SK-N-SH treated with all-trans-retinoic acid at 6 μM for 48 hours (cell line): ENCODE results near the gene ZNF212.
A peak's percentile ranks its signal among the peaks of the same experiment; 100 is the strongest.

Experiments used
- ATAC-seq: fragments of 200-7000 bp; cut with Tn5 transposase; 3 replicates; pipeline ENCODE4 v1.9.1; 2020; ENCODE audit warnings: mild to moderate bottlenecking, moderate library complexity
- BACH2 ChIP-seq: fragments of 250-450 bp; sonication (Bioruptor Pico); IDR thresholded peaks from 2 replicates; pipeline ENCODE4 v1.9.0; 2021; ENCODE audit warnings: mild to moderate bottlenecking, borderline replicate concordance
- GLIS3 ChIP-seq: fragments of 250-450 bp; sonication (Bioruptor Pico); IDR thresholded peaks from 2 replicates; pipeline ENCODE4 v1.5.0; 2020; ENCODE audit warnings: mild to moderate bottlenecking, moderate library complexity
- POU6F1 ChIP-seq: fragments of 250-450 bp; sonication (Bioruptor Pico); IDR thresholded peaks from 2 replicates; pipeline ENCODE4 v1.8.0; 2021; ENCODE audit warnings: low read depth, mild to moderate bottlenecking, moderate library complexity, borderline replicate concordance
- PPARA ChIP-seq: fragments of 250-450 bp; sonication (Bioruptor Pico); IDR thresholded peaks from 2 replicates; pipeline ENCODE4 v1.5.0; 2020; ENCODE audit warnings: mild to moderate bottlenecking, borderline replicate concordance
- RARB ChIP-seq: fragments of 250-450 bp; sonication (Bioruptor Pico); IDR thresholded peaks from 2 replicates; pipeline ENCODE4 v1.8.0; 2021; ENCODE audit warnings: mild to moderate bottlenecking, moderate library complexity
- SNAI2 ChIP-seq: fragments of 250-450 bp; sonication (Bioruptor Pico); IDR thresholded peaks from 2 replicates; pipeline ENCODE4 v1.5.0; 2020; ENCODE audit warnings: mild to moderate bottlenecking, moderate library complexity
- TCF4 ChIP-seq: fragments of 250-450 bp; sonication (Bioruptor Pico); IDR thresholded peaks from 2 replicates; pipeline ENCODE4 v1.8.0; 2021; ENCODE audit warnings: mild to moderate bottlenecking, moderate library complexity, borderline replicate concordance
- TOX ChIP-seq: fragments of 250-450 bp; sonication (Bioruptor Pico); IDR thresholded peaks from 2 replicates; pipeline ENCODE4 v1.8.0; 2021; ENCODE audit warnings: mild to moderate bottlenecking, moderate library complexity, borderline replicate concordance
- TSHZ2 ChIP-seq: fragments of 250-450 bp; sonication (Bioruptor Pico); IDR thresholded peaks from 2 replicates; pipeline ENCODE4 v1.5.0; 2020; ENCODE audit warnings: mild to moderate bottlenecking, moderate library complexity
- ZFP3 ChIP-seq: fragments of 250-450 bp; sonication (Bioruptor Pico); IDR thresholded peaks from 2 replicates; pipeline ENCODE4 v1.5.0; 2020; ENCODE audit warnings: mild to moderate bottlenecking, moderate library complexity
- ZNF565 ChIP-seq: fragments of 450-650 bp; formaldehyde crosslinking; conservative IDR thresholded peaks from 2 replicates; pipeline ENCODE4 v1.5.0; 2020; ENCODE audit warnings: low read depth, mild to moderate bottlenecking, moderate library complexity
- ZNF70 ChIP-seq: fragments of 450-650 bp; formaldehyde crosslinking; IDR thresholded peaks from 2 replicates; pipeline ENCODE4 v1.5.0; 2020; ENCODE audit warnings: mild to moderate bottlenecking, moderate library complexity
- ZNF8 ChIP-seq: fragments of 450-650 bp; formaldehyde crosslinking; IDR thresholded peaks from 2 replicates; pipeline ENCODE4 v1.5.0; 2020; ENCODE audit warnings: mild to moderate bottlenecking, moderate library complexity
- TF ChIP-seq, protein P1 (sequence below): fragments of 250-450 bp; sonication (Bioruptor Pico); IDR thresholded peaks from 2 replicates; pipeline ENCODE4 v1.8.0; 2020; ENCODE audit warnings: mild to moderate bottlenecking, moderate library complexity, borderline replicate concordance

Gene ZNF212

DNA sequence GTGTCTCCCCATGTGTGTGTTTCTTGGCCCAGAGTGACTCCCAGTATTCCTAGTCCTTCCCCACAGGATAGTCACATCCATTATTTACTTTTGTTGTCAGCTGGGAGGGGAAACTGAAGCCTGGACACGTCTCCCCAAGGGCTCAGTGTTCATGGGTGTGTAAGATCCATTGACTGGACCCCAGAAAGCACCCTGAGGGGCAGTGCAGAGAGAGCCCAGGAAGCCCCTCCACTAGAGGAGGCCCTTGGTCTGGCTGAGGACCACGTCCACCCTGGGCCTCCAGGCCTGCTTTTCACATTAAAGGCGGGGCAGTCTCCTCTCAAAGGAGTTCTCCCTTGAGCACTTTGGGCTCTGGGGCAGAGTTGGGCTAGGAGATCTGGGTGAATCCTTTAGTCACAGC is 43.9 kb downstream of the ZNF212 start:
- no peak for ATAC-seq
- TF ChIP-seq TOX (CRISPR knock-in tag) (no peak), GLIS3 (no peak), PPARA (CRISPR knock-in tag) (no peak), ZFP3 (CRISPR knock-in tag) (no peak), TCF4 (CRISPR knock-in tag) (no peak), ZNF70 (CRISPR knock-in tag) (no peak), POU6F1 (CRISPR knock-in tag) (no peak)
- TF ChIP-seq, protein P1, sequence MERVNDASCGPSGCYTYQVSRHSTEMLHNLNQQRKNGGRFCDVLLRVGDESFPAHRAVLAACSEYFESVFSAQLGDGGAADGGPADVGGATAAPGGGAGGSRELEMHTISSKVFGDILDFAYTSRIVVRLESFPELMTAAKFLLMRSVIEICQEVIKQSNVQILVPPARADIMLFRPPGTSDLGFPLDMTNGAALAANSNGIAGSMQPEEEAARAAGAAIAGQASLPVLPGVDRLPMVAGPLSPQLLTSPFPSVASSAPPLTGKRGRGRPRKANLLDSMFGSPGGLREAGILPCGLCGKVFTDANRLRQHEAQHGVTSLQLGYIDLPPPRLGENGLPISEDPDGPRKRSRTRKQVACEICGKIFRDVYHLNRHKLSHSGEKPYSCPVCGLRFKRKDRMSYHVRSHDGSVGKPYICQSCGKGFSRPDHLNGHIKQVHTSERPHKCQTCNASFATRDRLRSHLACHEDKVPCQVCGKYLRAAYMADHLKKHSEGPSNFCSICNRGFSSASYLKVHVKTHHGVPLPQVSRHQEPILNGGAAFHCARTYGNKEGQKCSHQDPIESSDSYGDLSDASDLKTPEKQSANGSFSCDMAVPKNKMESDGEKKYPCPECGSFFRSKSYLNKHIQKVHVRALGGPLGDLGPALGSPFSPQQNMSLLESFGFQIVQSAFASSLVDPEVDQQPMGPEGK (CRISPR knock-in tag) = no peak

DNA sequence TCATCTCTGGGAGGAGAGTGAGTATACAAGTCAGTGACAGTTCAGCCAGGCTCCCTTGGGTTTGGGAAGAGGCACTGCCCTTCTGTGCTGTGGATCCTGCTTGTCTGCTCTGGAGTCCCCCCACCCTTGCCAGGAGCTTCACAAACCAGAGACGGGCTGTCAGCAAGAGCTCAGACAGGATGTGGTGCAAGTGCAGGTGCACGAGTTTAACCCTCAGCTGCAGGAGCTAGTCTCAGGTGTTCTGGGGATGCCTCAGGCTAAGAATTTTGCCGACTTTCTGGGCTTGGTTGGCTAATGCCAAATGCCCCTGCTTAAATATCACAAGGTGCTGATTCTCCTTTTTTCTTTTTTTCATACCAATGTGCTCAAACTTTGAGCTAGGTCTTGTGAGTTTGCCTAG is 44.9 kb downstream of the ZNF212 start:
- TF ChIP-seq GLIS3 = no peak
- TF ChIP-seq TSHZ2 = no peak
- no peak for TF ChIP-seq RARB (CRISPR knock-in tag)
- no peak for TF ChIP-seq BACH2 (CRISPR knock-in tag)
- TF ChIP-seq, protein P1 (CRISPR knock-in tag) = no peak
- TF ChIP-seq ZNF8 (CRISPR knock-in tag) = no peak
- TF ChIP-seq ZNF70 (CRISPR knock-in tag) = no peak
- TF ChIP-seq, all 23 proteins: peak for 0
- no peak for ATAC-seq

- peak; percentile 97 for ATAC-seq
- TF ChIP-seq ZNF565 (CRISPR knock-in tag) = no peak
- TF ChIP-seq GLIS3 = peak; percentile 51; the same call in 1 of the 2 replicates
- peak; percentile 79; the same call in 1 of the 2 replicates for TF ChIP-seq SNAI2
Observed at GRCh38 chr7:149284850-149285585, 45.6 kb downstream of the ZNF212 start.

- TF ChIP-seq TOX (CRISPR knock-in tag) (no peak), POU6F1 (CRISPR knock-in tag) (no peak), ZFP3 (CRISPR knock-in tag) (0 out of 2 replicates have a peak, but pooled peaks have one; percentile 9)
- TF ChIP-seq, protein P1 (CRISPR knock-in tag) = no peak
- TF ChIP-seq, all 23 proteins: peak for 1
- ATAC-seq = peak; percentile 53
Observed at GRCh38 chr7:149285603-149286002, 46.2 kb downstream of the ZNF212 start.
